K562 (cell line): ENCODE measurements around the gene ENPP6.

Experiments
- CEBPB ChIP-seq: fragments of 450-650 bp; IDR thresholded peaks from 2 replicates; pipeline ENCODE4 v1.6.1; 2016; ENCODE audit warnings: missing genetic modification characterization, missing compliant biosample characterization
- CTCF ChIP-seq, 3 experiments: IDR thresholded peaks in 2 of 3; conservative IDR thresholded peaks in 1 of 3; 2 replicates each; pipeline ENCODE4 v1.5.1; 2011 to 2012; ENCODE audit warnings: low read length in 3 of 3, mild to moderate bottlenecking in 3 of 3, control low read depth in 2 of 3, improper control_type of control experiment in 1 of 3, inconsistent platforms in 1 of 3, low read depth in 1 of 3, mixed read lengths in 1 of 3, moderate library complexity in 1 of 3; ENCODE audit not compliant: insufficient read depth in 2 of 3
- FOSL1 ChIP-seq: fragments of 200-800 bp; sonication (Bioruptor generic); conservative IDR thresholded peaks from 2 replicates; pipeline ENCODE4 v1.6.1; 2016; ENCODE audit warnings: missing genetic modification characterization, missing compliant biosample characterization
- GATA2 ChIP-seq: sonication (generic); formaldehyde crosslinking; IDR thresholded peaks from 2 replicates; pipeline ENCODE4 v1.4.0; 2020; ENCODE audit warnings: mild to moderate bottlenecking, missing genetic modification reagents
- JUNB ChIP-seq: fragments of 450-650 bp; formaldehyde crosslinking; conservative IDR thresholded peaks from 2 replicates; pipeline ENCODE4 v1.4.0; 2020; ENCODE audit warnings: mild to moderate bottlenecking
- MAFK ChIP-seq: IDR thresholded peaks from 2 replicates; pipeline ENCODE4 v1.6.1; 2011; ENCODE audit warnings: low read length, improper control_type of control experiment
- NR1H2 ChIP-seq: sonication (generic); formaldehyde crosslinking; IDR thresholded peaks from 2 replicates; pipeline ENCODE4 v1.4.0; 2020; ENCODE audit warnings: mild to moderate bottlenecking, missing genetic modification reagents
- NR3C1 ChIP-seq: sonication (generic); formaldehyde crosslinking; IDR thresholded peaks from 2 replicates; pipeline ENCODE4 v1.8.1; 2022; ENCODE audit warnings: missing genetic modification reagents
- POLR2AphosphoS5 ChIP-seq: IDR thresholded peaks from 2 replicates; pipeline ENCODE4 v1.6.1; 2011; ENCODE audit warnings: mild to moderate bottlenecking, low read depth, low read length, moderate library complexity; ENCODE audit not compliant: control insufficient read depth, insufficient read depth
- RBFOX2 ChIP-seq: fragments of 200-400 bp; formaldehyde crosslinking; IDR thresholded peaks from 2 replicates; pipeline ENCODE4 v1.6.1; 2017; ENCODE audit warnings: low read depth, mild to moderate bottlenecking, low read length, moderate library complexity
- RNF2 ChIP-seq: sonication (generic); IDR thresholded peaks from 2 replicates; pipeline ENCODE4 v1.6.1; 2016
- SMARCC2 ChIP-seq: fragments of 450-650 bp; IDR thresholded peaks from 2 replicates; pipeline ENCODE4 v1.6.1; 2017; ENCODE audit warnings: antibody characterized with exemption, moderate library complexity, mild to moderate bottlenecking, low read depth
- TCF7L2 ChIP-seq: fragments of 150-350 bp; IDR thresholded peaks from 2 replicates; pipeline ENCODE4 v1.6.1; 2016; ENCODE audit warnings: low read depth, mild to moderate bottlenecking, low read length, moderate library complexity
- ZFP1 ChIP-seq: fragments of 450-650 bp; formaldehyde crosslinking; IDR thresholded peaks from 2 replicates; pipeline ENCODE4 v1.4.0; 2020; ENCODE audit warnings: mild to moderate bottlenecking, mixed read lengths

DNA sequence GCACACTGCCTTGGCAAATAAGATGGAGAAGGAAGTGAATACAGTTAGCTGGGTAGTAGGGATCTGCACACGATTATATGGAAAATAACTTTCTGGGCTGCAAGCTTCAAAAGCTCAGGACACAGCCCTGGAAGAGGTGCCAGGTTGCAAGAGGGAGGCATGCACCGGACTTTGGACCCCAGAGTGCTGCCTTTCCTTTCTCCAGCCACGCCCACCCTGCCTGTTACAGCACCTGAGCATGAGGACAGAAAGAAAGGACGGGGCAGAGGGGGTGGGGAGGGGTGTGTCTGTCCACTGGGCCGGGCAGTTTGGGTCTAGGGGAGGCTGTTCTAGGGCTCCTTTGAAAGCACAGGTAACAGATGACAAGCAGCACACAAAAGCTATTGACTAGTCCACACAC is 152.8 kb downstream of the ENPP6 start:
- no peak for TF ChIP-seq FOSL1 (tag)
- no peak for TF ChIP-seq CTCF (IDR thresholded peaks at IDR 0.05 in 2 of 3, conservative IDR thresholded peaks at IDR 0.05 in 1 of 3; ENCODE audit: insufficient read depth in 2 of 3, low read depth in 1 of 3, low read length in 3 of 3)
- no peak for TF ChIP-seq MAFK
- no peak for TF ChIP-seq NR3C1 (CRISPR knock-in tag)
- no peak for TF ChIP-seq POLR2AphosphoS5
- no peak for TF ChIP-seq SMARCC2
- TF ChIP-seq CEBPB (tag): no peak
- TF ChIP-seq RNF2: no peak
- TF ChIP-seq NR1H2 (CRISPR knock-in tag): no peak
- no peak for TF ChIP-seq JUNB (CRISPR knock-in tag)
- TF ChIP-seq ZFP1 (CRISPR knock-in tag): no peak
- no peak for TF ChIP-seq RBFOX2
- no peak for TF ChIP-seq TCF7L2
- TF ChIP-seq GATA2 (CRISPR knock-in tag): no peak
